Ovary (tissue), 9 donors: ENCODE results near the gene CAMSAP1. TPM values are rescaled to one million over a fixed set of nuclear protein-coding genes. Genes with fewer than 3 reads are reported as not detected.
"Not testable (repeated sequence)": the region's sequence is repeated elsewhere in the genome, so short reads cannot be mapped to it uniquely, and the experiment has no call there.

Experiments used
- DNase-seq, 5 donors: peaks; one replicate each; pipeline ENCODE4 v3.0.0-alpha.2; 2019 to 2020
- H3K27ac ChIP-seq, 2 donors: fragments of 200-600 bp; one replicate each; pipeline versions ENCODE4 v1.5.1 to v1.8.0; 2019 to 2022
- H3K27me3 ChIP-seq: fragments of 200-600 bp; one replicate; pipeline ENCODE4 v1.8.0; 2022
- H3K36me3 ChIP-seq: fragments of 200-600 bp; sonication (generic); one replicate; pipeline ENCODE4 v1.5.1; 2019
- H3K4me1 ChIP-seq: one replicate; pipeline ENCODE4 v1.8.1; 2013; ENCODE audit warnings: mild to moderate bottlenecking, moderate library complexity; ENCODE audit not compliant: insufficient read depth
- H3K4me3 ChIP-seq: fragments of 200-600 bp; sonication (generic); one replicate; pipeline ENCODE4 v1.5.1; 2017
- H3K9me3 ChIP-seq, 2 donors: fragments of 200-600 bp in 1 of 2; sonication (generic) in 1 of 2; one replicate each; pipeline versions ENCODE4 v1.5.1 to v1.8.1; 2013 to 2019; ENCODE audit warnings: mild to moderate bottlenecking in 1 of 2, moderate library complexity in 1 of 2
- CTCF ChIP-seq, 3 donors: fragments of 450-650 bp in 2 of 3; fragments of 200-600 bp in 1 of 3; IDR thresholded peaks; one replicate each; pipeline versions ENCODE4 v1.5.1 to v1.8.0; 2016 to 2022; ENCODE audit warnings: antibody characterized with exemption in 3 of 3, mild to moderate bottlenecking in 1 of 3
- EP300 ChIP-seq: sonication (generic); formaldehyde crosslinking; IDR thresholded peaks from one replicate; pipeline ENCODE4 v1.6.1; 2017; ENCODE audit warnings: antibody characterized with exemption
- POLR2A ChIP-seq: fragments of 450-650 bp; IDR thresholded peaks from one replicate; pipeline ENCODE4 v1.6.1; 2017; ENCODE audit warnings: antibody characterized with exemption, mild to moderate bottlenecking, moderate library complexity
- WGBS, 3 donors: extraction: QIAGEN DNeasy Blood & Tissue Kit in 1 of 3; methylation state at CpG; one replicate each; pipeline versions ENCODE4 v1.1.5 to v1.1.7; 2013 to 2017; 5-methylcytosine and 5-hydroxymethylcytosine counted together
- intact Hi-C, 4 donors: fragments of 100-400 bp; cut with DNase I; formaldehyde crosslinking; loops; one replicate each; pipeline versions ENCODE4 v1.11.0 to v1.15.1; 2022 to 2023
- polyA plus RNA-seq, 2 donors: library from polyadenylated mRNA; stranded (reverse); fragments of 200-250 nt in 1 of 2; fragments of 350-450 nt in 1 of 2; fragmentation: Illumina TruSeq in 1 of 2; extraction: RNeasy Lipid Tissue Mini Kit (QIAGEN cat#74804) in 1 of 2; gene quantifications; one replicate each; pipeline ENCODE4 v1.2.3, GENCODE V29; 2013 to 2014
- total RNA-seq, 7 donors: library from RNA; depleted of rRNA in 2 of 7; stranded (reverse); fragments of >200 nt in 2 of 7; fragmentation: NEBNext Ultra II Directional in 3 of 7; extraction: Animal tissue kit (Norgen Biotek cat#: 25700) in 3 of 7; gene quantifications; one replicate each; pipeline versions ENCODE4 v1.1.0 to v1.2.4, GENCODE V29; 2016 to 2023
- donor health status: DM: no; HTN: no; CAD: no; lungs with moderate emphysema.
- donor health status: DM: no; HTN: no; CAD: no.
- donor health status: Bipolar disorder and iron deficiency.
- donor health status: DM: yes; HTN: yes; CAD: no.
- donor health status: DM: no; HTN: no; CAD: no.
- donor health status: DM: yes; HTN: yes; CAD: no.

The CAMSAP1 gene
- total and polyA plus RNA-seq, 9 donors: 9.4 to 62.6 (median 38.0) TPM

DNA sequence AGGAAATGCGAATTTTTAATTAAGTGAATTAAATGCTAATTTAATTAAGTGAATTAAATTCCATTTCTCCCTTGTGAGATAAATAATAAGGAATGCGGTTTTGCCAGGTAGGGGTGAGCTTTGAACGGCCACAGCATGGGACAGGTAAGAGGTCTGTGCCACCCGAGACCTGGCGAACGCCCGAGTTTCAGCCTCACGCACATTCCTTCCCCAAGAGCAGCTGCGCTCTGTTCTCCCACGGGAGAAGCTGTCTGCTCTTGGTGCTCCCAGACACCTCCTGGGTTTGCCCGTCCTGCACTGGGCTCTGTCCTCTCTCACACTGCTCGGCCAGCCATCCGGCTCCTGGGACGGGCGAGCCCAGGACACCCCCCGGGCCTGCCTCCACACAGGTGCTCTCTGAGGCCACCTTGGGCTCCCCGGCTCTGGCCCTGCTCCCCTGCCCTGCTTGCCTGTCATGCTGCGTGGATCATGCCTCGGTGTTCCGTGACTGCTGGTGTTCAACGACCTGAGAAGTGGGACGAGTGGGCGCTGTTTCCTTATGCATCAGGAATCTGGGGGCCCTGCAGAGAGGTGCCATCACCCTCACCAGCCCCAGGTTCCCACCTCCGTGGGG, 13.7 kb upstream of the CAMSAP1 start:
- WGBS, 3 donors: 60 to 84% (median 81%) methylated on average over 24 of the region's 24 CpGs
- H3K4me3 ChIP-seq: no peak overlapping the region
- no peaks in the 10 kb centered on the region for H3K9me3 ChIP-seq
- intact Hi-C loops: no loop called here
- DNase-seq: no peak
- H3K27me3 ChIP-seq: no peaks in the 10 kb centered on the region
- TF ChIP-seq EP300 (no peak), POLR2A (no peak), CTCF (IDR thresholded peaks at IDR 0.05) (no peak)
- no peak overlapping the region for H3K27ac ChIP-seq
- no peaks in the 10 kb centered on the region for H3K36me3 ChIP-seq
- no peaks in the 10 kb centered on the region for H3K4me1 ChIP-seq

- no peak overlapping the region for H3K4me3 ChIP-seq
- intact Hi-C loops: no loop called here
- peak in 1 of 5 donors; percentile 16 for DNase-seq
- no peaks in the 10 kb centered on the region for H3K27me3 ChIP-seq
- no peaks in the 10 kb centered on the region for H3K36me3 ChIP-seq
- no peaks in the 10 kb centered on the region for H3K9me3 ChIP-seq
- WGBS, 3 donors: 85 to 94% (median 92%) methylated on average over 15 of the region's 15 CpGs
- TF ChIP-seq EP300 (no peak), CTCF (IDR thresholded peaks at IDR 0.05) (no peak), POLR2A (no peak)
- H3K27ac ChIP-seq: no peak overlapping the region
- no peaks in the 10 kb centered on the region for H3K4me1 ChIP-seq
Observed at GRCh38 chr9:135920256-135920930, 13.0 kb upstream of the CAMSAP1 start.

GRCh38 chr9:135919318-135919890, 12.1 kb upstream of the CAMSAP1 start:
- intact Hi-C loops: no loop called here
- no peaks in the 10 kb centered on the region for H3K36me3 ChIP-seq
- WGBS, 3 donors: 93 to 97% (median 96%) methylated on average over 11 of the region's 11 CpGs
- peak in 1 of 5 donors; percentile 28 for DNase-seq
- TF ChIP-seq POLR2A (no peak), EP300 (no peak), CTCF (IDR thresholded peaks at IDR 0.05) (no peak)
- no peaks in the 10 kb centered on the region for H3K9me3 ChIP-seq
- no peak overlapping the region for H3K4me3 ChIP-seq
- no peaks in the 10 kb centered on the region for H3K4me1 ChIP-seq
- no peak overlapping the region for H3K27ac ChIP-seq
- H3K27me3 ChIP-seq: no peaks in the 10 kb centered on the region

GRCh38 chr9:135916227-135916626, 8.9 kb upstream of the CAMSAP1 start:
- H3K4me1 ChIP-seq, DNase-seq, H3K9me3 ChIP-seq, H3K4me3 ChIP-seq, H3K36me3 ChIP-seq, H3K27ac ChIP-seq, intact Hi-C loops, H3K27me3 ChIP-seq: not testable (repeated sequence)
- WGBS, 3 donors: 92 to 98% (median 96%) methylated on average over 12 of the region's 12 CpGs

- 94 to 95% (median 94%) methylated on average over 1 of the region's 1 CpG for WGBS, 3 donors
- Histone ChIP-seq H3K4me1 (no peaks in the 10 kb centered on the region), H3K27ac (no peak overlapping the region), H3K9me3 (peaks cover 0 to 5% of the 10 kb centered on the region in 2 donors), H3K27me3 (no peaks in the 10 kb centered on the region), H3K36me3 (no peaks in the 10 kb centered on the region), H3K4me3 (no peak overlapping the region)
- intact Hi-C loops: no loop called here
- DNase-seq: no peak
- TF ChIP-seq CTCF (IDR thresholded peaks at IDR 0.05): no peak
- TF ChIP-seq POLR2A: no peak
- no peak for TF ChIP-seq EP300
Observed at GRCh38 chr9:135914921-135915320, 7.6 kb upstream of the CAMSAP1 start.

DNA sequence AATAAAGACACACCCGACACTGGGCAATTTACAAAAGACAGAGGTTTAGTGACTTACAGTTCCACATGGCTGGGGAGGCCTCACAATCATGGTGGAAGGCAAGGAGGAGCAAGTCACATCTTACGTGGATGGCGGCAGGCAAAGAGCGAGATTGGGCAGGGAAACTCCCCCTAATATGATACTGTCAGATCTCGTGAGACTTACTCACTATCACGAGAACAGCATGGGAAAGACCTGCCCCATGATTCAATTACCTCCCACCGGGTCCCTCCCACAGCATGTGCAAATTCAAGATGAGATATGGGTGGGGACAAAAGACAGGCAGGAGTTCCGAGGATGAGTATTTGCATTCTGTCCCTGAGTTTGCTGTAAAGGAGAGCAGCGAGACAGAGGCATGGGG, 3.9 kb upstream of the CAMSAP1 start:
- DNase-seq, intact Hi-C loops: not testable (repeated sequence)

More for the DNA sequence above, 3.9 kb upstream of the CAMSAP1 start:
- not testable (repeated sequence) for H3K27ac ChIP-seq, H3K27me3 ChIP-seq, H3K4me3 ChIP-seq, H3K4me1 ChIP-seq, H3K36me3 ChIP-seq, H3K9me3 ChIP-seq
- 90 to 98% (median 97%) methylated on average over 9 of the region's 9 CpGs for WGBS, 3 donors
